ENCODE data around the gene TSSK2.

- TF ChIP-seq CTCF (IDR thresholded peaks at IDR 0.05): peak in 6 of 12 donors; percentile 16 to 35 (median 24)
- no peak for TF ChIP-seq POLR2A (IDR thresholded peaks at IDR 0.05)
These were observed 45.8 kb upstream of the TSSK2 start for GRCh38 chr22:19085233-19085718.

Measured in heart left ventricle (tissue), 13 donors.